Measurements from ENCODE around the gene ETNK1.

The ETNK1 gene

GRCh38 chr12:22662356-22662755 lies 37.4 kb downstream of the ETNK1 start:
- Histone ChIP-seq H3K27ac (ENCODE audit: low read depth, low read length) (no peak overlapping the region), H3K36me3 (ENCODE audit: control insufficient read depth, insufficient read depth, low read length) (peaks cover 30% of the 10 kb centered on the region), H3K4me3 (ENCODE audit: low read depth, low read length) (no peak overlapping the region), H3K27me3 (ENCODE audit: control insufficient read depth, insufficient read depth, low read length) (no peaks in the 10 kb centered on the region), H3K4me1 (ENCODE audit: control insufficient read depth, insufficient read depth, low read length) (no peaks in the 10 kb centered on the region), H3K9me3 (ENCODE audit: control insufficient read depth, insufficient read depth, low read depth, low read length) (no peaks in the 10 kb centered on the region), H3K9ac (ENCODE audit: low read length) (no peak overlapping the region)

DNA sequence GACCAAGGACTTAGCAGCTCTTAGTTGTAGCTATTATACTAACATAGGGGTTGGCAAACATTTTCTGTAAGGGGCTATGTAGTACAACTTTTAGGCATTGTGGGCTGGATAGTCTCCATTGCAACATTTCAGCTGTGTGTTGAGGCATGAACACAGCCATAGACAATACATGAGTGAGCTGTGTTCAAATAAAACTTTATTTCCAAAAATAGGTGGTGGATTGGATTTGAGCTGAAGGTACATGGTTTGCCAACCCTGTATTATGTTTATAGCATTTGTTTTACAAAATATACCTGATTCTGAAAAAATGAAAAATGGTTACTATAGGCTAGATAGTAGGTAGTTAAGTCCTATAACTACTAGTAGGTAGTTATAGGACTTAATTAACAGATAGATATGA lies 40.5 kb downstream of the ETNK1 start:
- no peaks in the 10 kb centered on the region for H3K27me3 ChIP-seq (ENCODE audit: control insufficient read depth, insufficient read depth, low read length)
- no peaks in the 10 kb centered on the region for H3K9me3 ChIP-seq (ENCODE audit: control insufficient read depth, insufficient read depth, low read depth, low read length)
- no peaks in the 10 kb centered on the region for H3K4me1 ChIP-seq (ENCODE audit: control insufficient read depth, insufficient read depth, low read length)
- peaks cover 20% of the 10 kb centered on the region for H3K36me3 ChIP-seq (ENCODE audit: control insufficient read depth, insufficient read depth, low read length)
- H3K4me3 ChIP-seq (ENCODE audit: low read depth, low read length): no peak overlapping the region
- no peak overlapping the region for H3K9ac ChIP-seq (ENCODE audit: low read length)
- no peak overlapping the region for H3K27ac ChIP-seq (ENCODE audit: low read depth, low read length)

GRCh38 chr12:22667122-22667521 lies 42.2 kb downstream of the ETNK1 start:
- no peaks in the 10 kb centered on the region for H3K27me3 ChIP-seq (ENCODE audit: control insufficient read depth, insufficient read depth, low read length)
- peaks cover 19% of the 10 kb centered on the region for H3K36me3 ChIP-seq (ENCODE audit: control insufficient read depth, insufficient read depth, low read length)
- no peak overlapping the region for H3K9ac ChIP-seq (ENCODE audit: low read length)
- H3K9me3 ChIP-seq (ENCODE audit: control insufficient read depth, insufficient read depth, low read depth, low read length): no peaks in the 10 kb centered on the region
- no peak overlapping the region for H3K4me3 ChIP-seq (ENCODE audit: low read depth, low read length)
- 0 out of 2 replicates have a peak overlapping the region, but pooled peaks have one; percentile 18 for H3K27ac ChIP-seq (ENCODE audit: low read depth, low read length)
- no peaks in the 10 kb centered on the region for H3K4me1 ChIP-seq (ENCODE audit: control insufficient read depth, insufficient read depth, low read length)

GRCh38 chr12:22668441-22668840 lies 43.5 kb downstream of the ETNK1 start:
- peaks cover 26% of the 10 kb centered on the region for H3K36me3 ChIP-seq (ENCODE audit: control insufficient read depth, insufficient read depth, low read length)
- H3K27ac ChIP-seq (ENCODE audit: low read depth, low read length): no peak overlapping the region
- H3K4me3 ChIP-seq (ENCODE audit: low read depth, low read length): no peak overlapping the region
- no peak overlapping the region for H3K9ac ChIP-seq (ENCODE audit: low read length)
- H3K4me1 ChIP-seq (ENCODE audit: control insufficient read depth, insufficient read depth, low read length): no peaks in the 10 kb centered on the region
- no peaks in the 10 kb centered on the region for H3K9me3 ChIP-seq (ENCODE audit: control insufficient read depth, insufficient read depth, low read depth, low read length)
- no peaks in the 10 kb centered on the region for H3K27me3 ChIP-seq (ENCODE audit: control insufficient read depth, insufficient read depth, low read length)

DNA sequence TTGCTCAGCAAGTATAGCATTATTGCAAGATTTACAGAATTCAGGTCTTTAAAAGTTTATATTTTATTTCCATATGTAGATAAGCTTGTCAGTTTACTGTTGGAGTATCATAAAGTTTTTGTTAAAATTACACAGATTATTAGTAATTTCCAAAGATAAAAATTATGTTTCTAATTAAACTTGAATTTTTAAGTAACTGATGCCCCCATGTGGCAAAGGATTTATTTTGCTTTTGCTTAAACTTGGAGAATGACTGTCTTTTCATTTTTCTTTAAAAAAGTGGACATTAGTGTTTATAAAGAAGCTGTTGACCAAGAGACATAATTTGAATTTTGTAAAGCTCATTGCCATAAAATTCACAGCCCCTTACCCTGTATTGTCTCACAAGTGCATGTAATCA lies 45.8 kb downstream of the ETNK1 start:
- no peaks in the 10 kb centered on the region for H3K27me3 ChIP-seq (ENCODE audit: control insufficient read depth, insufficient read depth, low read length)
- peaks cover 49% of the 10 kb centered on the region for H3K36me3 ChIP-seq (ENCODE audit: control insufficient read depth, insufficient read depth, low read length)
- no peak overlapping the region for H3K4me3 ChIP-seq (ENCODE audit: low read depth, low read length)

DNA sequence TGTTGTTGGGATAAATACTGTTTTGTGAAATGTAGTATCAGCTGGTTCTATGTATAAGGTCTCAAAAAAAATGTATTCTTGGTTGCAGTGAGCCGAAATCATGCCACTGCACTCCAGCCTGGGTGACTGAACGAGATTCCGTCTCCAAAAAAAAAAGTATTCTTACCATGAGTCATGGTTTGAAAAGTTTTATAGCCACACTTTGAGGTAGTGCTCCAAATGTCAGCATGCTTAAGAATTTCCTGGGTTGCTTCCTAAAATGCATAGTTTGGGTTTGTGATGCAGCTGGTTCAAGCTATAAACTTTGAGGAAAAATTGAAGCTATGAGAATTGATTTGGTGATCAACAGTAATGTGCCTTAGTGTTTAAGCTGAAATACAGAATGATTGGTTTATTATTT lies 48.0 kb downstream of the ETNK1 start:
- Histone ChIP-seq H3K4me3 (ENCODE audit: low read depth, low read length) (no peak overlapping the region), H3K9ac (ENCODE audit: low read length) (no peak overlapping the region), H3K27ac (ENCODE audit: low read depth, low read length) (no peak overlapping the region), H3K36me3 (ENCODE audit: control insufficient read depth, insufficient read depth, low read length) (peaks cover 53% of the 10 kb centered on the region), H3K4me1 (ENCODE audit: control insufficient read depth, insufficient read depth, low read length) (no peaks in the 10 kb centered on the region), H3K9me3 (ENCODE audit: control insufficient read depth, insufficient read depth, low read depth, low read length) (no peaks in the 10 kb centered on the region; the same call in 1 of the 2 replicates), H3K27me3 (ENCODE audit: control insufficient read depth, insufficient read depth, low read length) (no peaks in the 10 kb centered on the region)

More for the DNA sequence above, 45.8 kb downstream of the ETNK1 start:
- H3K4me1 ChIP-seq (ENCODE audit: control insufficient read depth, insufficient read depth, low read length): no peaks in the 10 kb centered on the region
- no peak overlapping the region for H3K27ac ChIP-seq (ENCODE audit: low read depth, low read length)
- no peaks in the 10 kb centered on the region for H3K9me3 ChIP-seq (ENCODE audit: control insufficient read depth, insufficient read depth, low read depth, low read length)
- H3K9ac ChIP-seq (ENCODE audit: low read length): no peak overlapping the region

GRCh38 chr12:22677781-22678574 lies 53.0 kb downstream of the ETNK1 start:
- Histone ChIP-seq H3K27me3 (ENCODE audit: control insufficient read depth, insufficient read depth, low read length) (no peaks in the 10 kb centered on the region), H3K27ac (ENCODE audit: low read depth, low read length) (no peak overlapping the region), H3K36me3 (ENCODE audit: control insufficient read depth, insufficient read depth, low read length) (peaks cover 68% of the 10 kb centered on the region), H3K4me1 (ENCODE audit: control insufficient read depth, insufficient read depth, low read length) (no peaks in the 10 kb centered on the region), H3K9ac (ENCODE audit: low read length) (no peak overlapping the region), H3K4me3 (ENCODE audit: low read depth, low read length) (no peak overlapping the region), H3K9me3 (ENCODE audit: control insufficient read depth, insufficient read depth, low read depth, low read length) (no peaks in the 10 kb centered on the region; the same call in 1 of the 2 replicates)

- Histone ChIP-seq H3K27me3 (ENCODE audit: control insufficient read depth, insufficient read depth, low read length) (no peaks in the 10 kb centered on the region), H3K4me1 (ENCODE audit: control insufficient read depth, insufficient read depth, low read length) (no peaks in the 10 kb centered on the region), H3K36me3 (ENCODE audit: control insufficient read depth, insufficient read depth, low read length) (peaks cover 40% of the 10 kb centered on the region), H3K4me3 (ENCODE audit: low read depth, low read length) (no peak overlapping the region), H3K9me3 (ENCODE audit: control insufficient read depth, insufficient read depth, low read depth, low read length) (no peaks in the 10 kb centered on the region), H3K27ac (ENCODE audit: low read depth, low read length) (no peak overlapping the region), H3K9ac (ENCODE audit: low read length) (no peak overlapping the region)
These were observed 57.7 kb downstream of the ETNK1 start for GRCh38 chr12:22682663-22683062.

- H3K9me3 ChIP-seq (ENCODE audit: control insufficient read depth, insufficient read depth, low read depth, low read length): no peaks in the 10 kb centered on the region
- H3K27ac ChIP-seq (ENCODE audit: low read depth, low read length): no peak overlapping the region
- no peak overlapping the region for H3K4me3 ChIP-seq (ENCODE audit: low read depth, low read length)
- H3K36me3 ChIP-seq (ENCODE audit: control insufficient read depth, insufficient read depth, low read length): peaks cover 35% of the 10 kb centered on the region
- no peaks in the 10 kb centered on the region for H3K27me3 ChIP-seq (ENCODE audit: control insufficient read depth, insufficient read depth, low read length)
- no peak overlapping the region for H3K9ac ChIP-seq (ENCODE audit: low read length)
- no peaks in the 10 kb centered on the region for H3K4me1 ChIP-seq (ENCODE audit: control insufficient read depth, insufficient read depth, low read length)
These were observed 58.2 kb downstream of the ETNK1 start for GRCh38 chr12:22683131-22683530.

DNA sequence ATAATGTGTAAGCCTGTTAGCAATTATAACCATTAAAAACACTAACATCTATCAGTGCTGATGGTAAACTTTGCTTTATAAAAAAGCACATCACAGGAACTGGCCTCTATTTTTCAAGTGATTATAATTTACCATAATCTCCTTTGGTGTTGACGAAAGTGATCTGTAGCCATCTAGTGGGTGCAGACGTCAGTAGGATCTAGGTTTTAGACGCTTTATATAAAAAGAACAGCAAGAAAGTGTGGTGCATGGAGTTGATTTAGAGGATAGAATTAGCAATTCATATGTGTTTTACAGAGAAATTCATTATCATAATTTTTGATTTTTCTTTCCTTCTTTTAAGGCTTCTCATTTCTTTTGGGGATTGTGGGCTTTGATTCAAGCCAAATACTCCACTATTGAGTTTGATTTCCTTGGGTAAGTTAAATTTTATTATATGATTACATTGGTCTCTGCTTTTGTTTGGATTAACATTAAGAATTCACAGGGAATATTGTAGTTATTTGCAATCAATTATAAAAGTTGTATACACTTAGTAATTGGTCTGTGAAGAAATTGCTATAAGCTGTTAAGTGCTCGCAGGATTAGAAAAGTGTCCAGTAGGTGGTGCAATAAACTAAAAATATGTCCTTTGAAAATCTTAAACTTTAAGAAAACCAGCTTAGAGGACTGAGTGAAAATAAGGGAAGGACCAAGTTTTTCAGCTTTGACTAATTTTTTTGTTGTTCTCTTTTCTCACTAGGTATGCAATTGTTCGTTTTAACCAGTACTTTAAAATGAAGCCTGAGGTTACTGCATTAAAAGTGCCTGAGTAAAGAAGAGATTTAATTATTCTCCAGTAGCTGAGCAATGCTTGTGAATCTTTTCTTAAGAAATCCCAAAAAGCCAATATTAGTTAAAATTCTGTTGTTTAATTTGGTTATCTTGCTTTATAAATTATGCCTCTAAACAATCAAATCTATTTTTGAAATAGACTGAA lies 59.5 kb downstream of the ETNK1 start:
- Histone ChIP-seq H3K4me3 (ENCODE audit: low read depth, low read length) (no peak overlapping the region), H3K9me3 (ENCODE audit: control insufficient read depth, insufficient read depth, low read depth, low read length) (no peaks in the 10 kb centered on the region), H3K27ac (ENCODE audit: low read depth, low read length) (no peak overlapping the region), H3K9ac (ENCODE audit: low read length) (no peak overlapping the region), H3K27me3 (ENCODE audit: control insufficient read depth, insufficient read depth, low read length) (no peaks in the 10 kb centered on the region), H3K36me3 (ENCODE audit: control insufficient read depth, insufficient read depth, low read length) (peaks cover 22% of the 10 kb centered on the region), H3K4me1 (ENCODE audit: control insufficient read depth, insufficient read depth, low read length) (no peaks in the 10 kb centered on the region)

GRCh38 chr12:22686193-22686592 lies 61.2 kb downstream of the ETNK1 start:
- H3K9me3 ChIP-seq (ENCODE audit: control insufficient read depth, insufficient read depth, low read depth, low read length): no peaks in the 10 kb centered on the region
- no peaks in the 10 kb centered on the region for H3K27me3 ChIP-seq (ENCODE audit: control insufficient read depth, insufficient read depth, low read length)
- no peak overlapping the region for H3K27ac ChIP-seq (ENCODE audit: low read depth, low read length)
- H3K36me3 ChIP-seq (ENCODE audit: control insufficient read depth, insufficient read depth, low read length): peaks cover 14% of the 10 kb centered on the region
- H3K9ac ChIP-seq (ENCODE audit: low read length): no peak overlapping the region
- no peak overlapping the region for H3K4me3 ChIP-seq (ENCODE audit: low read depth, low read length)
- H3K4me1 ChIP-seq (ENCODE audit: control insufficient read depth, insufficient read depth, low read length): no peaks in the 10 kb centered on the region

Measured in HUES6 (cell line).